Subcutaneous adipose tissue (tissue), 4 donors: ENCODE measurements around the gene FSTL5. TPM values are rescaled to one million over a fixed set of nuclear protein-coding genes. Genes with fewer than 3 reads are reported as not detected.

Experiments used
- CTCF ChIP-seq: fragments of 450-650 bp; IDR thresholded peaks from one replicate; pipeline ENCODE4 v1.5.1; 2016; ENCODE audit warnings: low read depth, mild to moderate bottlenecking, control low read depth, antibody characterized with exemption, moderate library complexity
- total RNA-seq, 4 donors: library from RNA; depleted of rRNA; stranded (reverse); fragments of >200 nt; gene quantifications; one replicate each; pipeline ENCODE4 v1.1.0, GENCODE V29; 2016

FSTL5 gene
- total RNA-seq, 4 donors from 2014 or later: 0.33 TPM; not detected in 3

GRCh38 chr4:162017863-162018262 lies 145.9 kb downstream of the FSTL5 start:
- no peak for TF ChIP-seq CTCF

DNA sequence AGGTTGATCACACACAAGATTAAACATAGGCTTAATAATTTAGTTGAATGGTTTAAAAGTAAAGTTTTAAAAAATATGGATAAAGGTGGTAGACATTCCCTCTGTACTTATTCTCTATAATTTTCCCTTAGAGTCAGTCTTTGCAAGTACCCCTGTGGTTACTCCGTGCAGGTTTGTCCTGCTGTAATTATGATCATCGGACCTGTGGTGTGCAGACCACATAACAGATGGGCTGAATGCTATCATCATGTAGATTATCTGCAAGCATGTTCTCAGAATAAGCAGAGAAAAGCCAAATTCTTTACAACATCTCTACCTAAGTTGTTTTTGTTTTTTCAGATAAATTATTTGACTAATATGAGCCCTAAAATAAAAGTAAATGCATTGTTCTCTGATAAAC lies 146.8 kb downstream of the FSTL5 start:
- TF ChIP-seq CTCF: no peak

DNA sequence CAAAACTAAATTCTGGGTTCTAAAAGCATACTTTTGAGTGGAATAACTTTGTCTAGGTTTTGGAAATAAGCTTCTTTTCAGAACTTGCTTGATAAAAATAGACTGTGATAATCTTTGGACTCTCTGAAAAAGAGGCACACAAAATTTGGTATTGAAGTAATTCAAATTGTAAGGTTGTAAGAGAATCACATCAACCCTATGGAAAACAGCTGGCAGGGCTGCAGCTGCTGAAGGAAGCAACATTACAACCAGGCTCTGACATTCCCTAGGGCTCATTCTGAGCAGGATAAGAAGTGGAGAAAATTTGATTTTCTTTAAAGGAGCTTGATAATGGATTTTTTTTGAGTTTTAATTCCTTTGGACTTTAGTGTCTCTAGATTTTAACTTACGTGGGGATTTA lies 147.6 kb downstream of the FSTL5 start:
- no peak for TF ChIP-seq CTCF

GRCh38 chr4:162015090-162015489 lies 148.7 kb downstream of the FSTL5 start:
- TF ChIP-seq CTCF: no peak

GRCh38 chr4:162011089-162011488 lies 152.7 kb downstream of the FSTL5 start:
- no peak for TF ChIP-seq CTCF

DNA sequence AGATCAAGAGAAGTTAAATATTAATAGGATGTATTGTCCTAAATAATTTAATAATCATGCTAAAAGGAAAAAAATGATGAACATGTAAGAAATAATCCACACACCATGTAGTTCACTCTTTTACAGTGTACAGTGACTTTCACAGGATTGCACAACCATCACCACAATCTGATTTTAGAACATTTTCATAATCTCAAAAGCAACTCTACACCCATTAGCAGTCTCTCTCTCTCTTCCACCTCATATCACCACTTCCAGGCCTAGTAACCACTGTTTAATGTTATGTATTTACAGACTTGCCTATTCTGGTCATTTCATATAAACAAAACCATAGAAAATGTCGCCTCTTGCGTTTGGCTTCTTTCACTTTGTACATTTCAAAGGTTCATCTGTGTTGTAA lies 153.4 kb downstream of the FSTL5 start:
- no peak for TF ChIP-seq CTCF

- no peak for TF ChIP-seq CTCF
Measured at GRCh38 chr4:161992317-161992716, 171.5 kb downstream of the FSTL5 start.
